ENCODE data around the gene PAPSS2.

The PAPSS2 gene

GRCh38 chr10:87750001-87750671 is 90.5 kb downstream of the PAPSS2 start:
- DNase-seq (ENCODE audit: low spot score), result peak; percentile 16

DNA sequence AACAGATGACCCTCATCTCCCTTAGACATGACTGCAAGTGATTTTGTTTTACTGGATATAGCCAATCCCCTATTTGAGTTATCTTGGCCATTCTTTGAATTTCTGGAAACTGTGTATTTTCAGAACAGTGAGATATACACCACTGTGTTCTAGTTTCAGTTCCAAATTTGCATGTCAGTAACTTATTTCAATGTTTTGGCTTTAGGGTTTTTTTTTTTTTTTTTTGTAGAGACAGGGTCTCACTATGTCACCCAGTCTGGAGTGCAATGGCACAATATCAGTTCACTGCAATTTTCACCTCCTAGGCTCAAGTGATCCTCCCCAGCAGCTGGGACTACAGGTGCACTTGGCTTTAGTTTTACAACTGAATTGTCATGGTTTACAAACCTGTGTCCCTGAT is 91.1 kb downstream of the PAPSS2 start:
- no peak for DNase-seq (ENCODE audit: low spot score)

DNA sequence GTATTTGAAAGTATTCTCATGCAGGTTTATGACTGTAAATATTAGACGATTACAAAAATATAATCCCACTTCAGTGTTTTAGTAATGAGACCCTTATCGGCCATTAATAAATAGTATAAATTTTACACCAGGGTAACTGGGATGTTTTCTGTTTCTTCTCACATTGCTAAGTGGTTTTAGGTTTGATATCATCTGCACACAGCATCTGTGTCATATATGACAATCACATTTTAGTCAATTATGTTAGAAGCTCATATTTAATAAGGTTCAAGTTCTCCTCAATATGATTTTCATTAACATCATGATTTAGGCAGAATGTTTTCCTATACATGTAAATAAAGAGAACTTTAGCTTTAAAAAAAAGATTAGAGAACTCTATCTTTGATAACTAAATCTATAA is 91.6 kb downstream of the PAPSS2 start:
- DNase-seq (ENCODE audit: low spot score), result no peak

- DNase-seq (ENCODE audit: low spot score), result no peak
Observed at GRCh38 chr10:87752566-87752965, 92.9 kb downstream of the PAPSS2 start.

DNA sequence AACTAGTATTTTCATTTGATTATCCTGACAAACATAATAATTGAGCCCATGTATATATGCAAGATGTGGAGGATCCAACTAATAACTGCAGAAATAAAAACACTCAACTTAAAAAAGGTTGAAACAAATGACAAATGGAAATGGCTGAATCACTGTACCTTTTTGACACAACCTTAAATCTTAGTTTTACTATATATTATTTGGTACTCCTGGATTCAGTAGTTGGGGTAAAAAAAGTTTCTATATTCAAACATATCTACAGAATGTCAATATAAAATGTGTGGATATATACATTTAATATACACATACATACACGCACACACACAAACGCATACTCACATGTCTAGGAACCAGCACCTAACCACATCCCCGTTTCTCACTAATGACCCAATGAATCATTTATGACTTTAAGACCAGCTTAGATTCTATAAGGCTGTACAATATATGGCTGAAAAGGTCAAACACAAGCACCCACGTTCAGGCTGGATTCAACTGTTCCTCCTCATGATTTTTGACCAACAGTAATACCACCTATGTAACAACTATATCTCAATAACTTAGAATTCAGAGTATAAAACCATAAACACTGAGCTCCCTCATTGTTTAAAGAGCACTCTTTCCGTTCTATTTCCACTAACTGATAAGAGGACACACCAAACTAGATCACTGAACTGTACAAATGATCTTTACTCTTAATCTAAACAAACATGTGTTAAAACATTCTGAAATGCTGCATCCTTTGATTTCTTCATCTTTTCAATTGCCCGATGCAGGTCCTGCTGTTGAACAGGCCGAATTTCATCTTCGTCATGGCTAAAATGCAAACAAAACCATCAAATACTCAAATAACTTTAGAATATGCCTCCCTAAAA is 94.6 kb downstream of the PAPSS2 start:
- no peak for DNase-seq (ENCODE audit: low spot score)

- no peak for DNase-seq (ENCODE audit: low spot score)
Observed at GRCh38 chr10:87757685-87758084, 98.0 kb downstream of the PAPSS2 start.

DNA sequence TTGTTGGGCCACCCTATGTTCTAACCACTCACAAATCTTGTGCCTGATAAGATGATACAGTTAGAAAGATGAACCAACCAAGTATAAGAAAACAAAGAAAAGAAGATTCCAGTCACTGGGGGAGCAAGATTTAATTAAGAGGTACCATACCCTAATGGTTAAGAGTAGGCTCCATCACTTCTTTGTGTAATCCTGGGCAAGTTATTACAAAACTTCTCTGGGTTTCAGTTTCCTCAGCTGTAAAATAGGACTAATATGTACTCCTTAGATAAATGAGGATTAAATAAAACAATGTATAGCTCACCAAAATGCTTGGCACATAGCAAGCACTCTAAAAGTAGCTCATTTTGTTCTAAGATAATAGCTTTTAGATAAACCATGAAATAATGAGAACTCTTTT is 99.9 kb downstream of the PAPSS2 start:
- no peak for DNase-seq (ENCODE audit: low spot score)

DNA sequence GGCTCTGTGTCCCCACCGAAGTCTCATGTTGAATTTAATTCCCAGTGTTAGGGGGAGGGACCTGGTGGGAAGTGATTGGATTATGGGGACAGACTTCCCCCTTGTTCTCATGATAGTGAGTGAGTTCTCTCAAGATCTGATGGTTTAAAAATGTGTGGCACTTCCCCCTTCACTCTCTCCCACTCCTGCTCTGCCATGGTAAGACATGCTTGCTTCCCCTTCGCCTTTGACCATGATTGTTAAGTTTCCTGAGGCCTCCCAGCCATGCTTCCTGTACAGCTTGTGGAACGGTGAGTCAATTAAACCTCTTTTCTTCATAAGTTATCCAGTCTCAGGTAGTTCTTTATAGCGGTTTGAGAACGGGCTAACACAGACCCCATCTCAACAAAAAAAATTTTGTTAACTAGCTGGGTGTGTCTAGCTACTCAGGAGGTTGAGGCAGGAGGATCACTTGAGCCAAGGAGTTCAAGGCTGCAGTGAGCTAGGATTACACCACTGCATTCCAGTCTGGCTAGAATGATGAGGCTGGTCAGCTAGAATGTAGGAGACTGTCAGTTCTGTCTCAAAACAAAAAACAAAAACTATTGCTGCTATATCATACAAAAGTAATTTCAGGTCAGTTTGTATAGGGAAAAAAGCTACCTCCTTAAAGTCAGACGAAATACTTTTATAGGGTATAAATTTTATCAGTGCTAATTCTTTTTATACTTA is 100.7 kb downstream of the PAPSS2 start:
- DNase-seq (ENCODE audit: low spot score), result no peak

GRCh38 chr10:87761153-87761552 is 101.5 kb downstream of the PAPSS2 start:
- no peak for DNase-seq (ENCODE audit: low spot score)

- no peak for DNase-seq (ENCODE audit: low spot score)
Observed at GRCh38 chr10:87761892-87762291, 102.2 kb downstream of the PAPSS2 start.

DNA sequence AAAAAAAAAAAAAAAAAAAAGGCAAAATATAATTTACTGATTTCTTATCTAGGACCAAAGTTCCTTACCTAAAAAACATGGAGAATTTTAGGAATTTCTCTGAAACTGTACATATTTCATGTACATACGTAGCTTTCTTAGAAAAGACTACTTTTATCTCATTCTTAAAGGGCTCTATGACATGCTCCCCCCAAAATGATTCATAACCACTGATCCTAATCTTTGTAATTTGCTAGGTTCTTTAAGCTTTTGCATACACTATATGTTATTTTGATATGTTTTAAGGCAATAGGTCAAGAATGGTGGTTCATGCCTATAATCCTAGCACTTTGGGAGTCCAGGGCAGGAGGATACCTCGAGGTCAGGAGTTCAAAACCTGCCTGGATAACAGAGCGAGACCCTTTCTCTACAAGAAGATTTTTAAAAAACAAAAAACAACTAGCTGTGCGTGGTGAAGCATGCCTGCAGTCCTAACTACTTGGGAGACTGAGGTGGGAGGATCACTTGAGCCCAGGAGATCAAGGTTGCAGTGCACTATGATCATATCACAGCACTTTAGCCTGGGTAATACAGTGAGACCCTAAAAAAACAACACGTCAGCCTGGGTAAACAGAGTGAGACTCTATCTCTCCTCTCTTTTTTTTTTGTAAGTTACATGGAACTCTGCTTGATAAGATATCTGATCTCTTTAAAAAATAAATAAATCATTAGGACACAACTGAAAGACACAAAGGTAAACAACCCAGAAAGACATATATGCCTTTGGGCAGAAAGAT is 103.6 kb downstream of the PAPSS2 start:
- no peak for DNase-seq (ENCODE audit: low spot score)

DNA sequence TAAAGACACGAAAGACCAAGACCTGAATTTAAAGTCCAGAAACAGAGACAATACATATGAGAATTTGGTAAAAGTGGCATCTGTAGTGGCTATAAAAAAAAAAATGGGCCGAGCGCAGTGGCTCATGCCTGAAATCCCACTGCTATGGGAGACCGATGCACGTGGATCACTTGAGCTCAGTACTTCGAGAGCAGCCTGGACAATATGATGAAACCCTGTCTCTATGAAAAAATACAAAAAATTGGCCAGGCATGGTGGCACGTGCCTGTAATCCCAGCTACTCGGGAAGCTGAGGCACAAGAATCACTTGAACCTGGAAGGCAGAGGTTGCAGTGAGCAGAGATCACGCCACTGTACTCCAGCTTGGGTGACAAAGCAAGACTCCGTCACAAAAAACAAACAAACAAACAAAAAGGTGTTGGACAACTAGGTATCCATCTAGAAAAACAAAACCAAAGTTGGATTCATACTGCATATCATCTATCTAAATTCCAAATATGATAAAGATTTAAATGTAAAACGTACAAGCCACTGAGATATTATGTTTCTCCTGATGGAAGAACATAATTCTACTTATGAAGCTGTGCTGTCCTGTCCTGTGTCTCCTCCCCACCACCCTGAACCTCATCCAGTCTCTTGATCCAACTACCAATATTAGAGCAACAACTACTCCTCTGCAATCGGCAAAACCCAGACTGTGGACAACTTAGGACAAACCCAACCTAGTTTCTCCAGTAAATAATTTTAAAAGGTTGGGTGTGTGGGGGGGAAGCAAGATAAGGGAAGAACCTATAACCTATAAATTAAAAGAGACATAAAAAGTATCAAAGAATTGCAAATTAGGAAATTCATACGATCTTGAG is 104.6 kb downstream of the PAPSS2 start:
- DNase-seq (ENCODE audit: low spot score), result no peak

DNA sequence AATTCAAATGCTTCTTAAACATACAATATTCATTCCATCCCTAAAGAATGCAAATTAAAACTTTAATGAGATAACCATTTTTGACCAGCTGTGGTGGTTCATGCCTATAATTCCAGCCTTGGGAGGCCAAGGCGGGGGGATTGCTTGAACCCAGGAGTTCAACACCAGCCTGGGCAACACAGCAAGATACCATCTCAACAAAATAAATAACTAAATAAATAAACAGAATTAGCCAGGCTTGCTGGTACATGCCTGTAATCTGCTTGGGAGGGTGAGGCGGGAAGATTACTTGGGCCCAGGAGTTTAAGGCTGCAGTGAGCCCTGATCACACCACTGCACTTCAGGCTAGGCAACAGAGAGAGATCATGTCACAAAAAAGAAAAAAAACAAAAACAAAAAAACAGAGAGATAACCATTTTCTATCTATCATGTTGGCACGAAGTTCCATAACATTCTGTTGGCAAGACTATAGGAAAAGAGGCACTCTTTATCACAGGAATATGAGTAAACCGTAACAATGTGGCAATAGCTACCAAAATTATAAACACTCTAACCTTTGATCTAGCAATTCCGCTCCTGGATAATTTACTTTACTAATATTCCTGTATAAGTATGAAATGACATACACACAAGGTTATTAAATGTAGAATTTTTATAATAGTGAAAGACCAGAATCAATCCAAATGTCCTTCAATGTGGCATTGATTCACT is 106.1 kb downstream of the PAPSS2 start:
- no peak for DNase-seq (ENCODE audit: low spot score)

- DNase-seq (ENCODE audit: low spot score), result no peak
Observed at GRCh38 chr10:87767253-87767652, 107.6 kb downstream of the PAPSS2 start.

DNA sequence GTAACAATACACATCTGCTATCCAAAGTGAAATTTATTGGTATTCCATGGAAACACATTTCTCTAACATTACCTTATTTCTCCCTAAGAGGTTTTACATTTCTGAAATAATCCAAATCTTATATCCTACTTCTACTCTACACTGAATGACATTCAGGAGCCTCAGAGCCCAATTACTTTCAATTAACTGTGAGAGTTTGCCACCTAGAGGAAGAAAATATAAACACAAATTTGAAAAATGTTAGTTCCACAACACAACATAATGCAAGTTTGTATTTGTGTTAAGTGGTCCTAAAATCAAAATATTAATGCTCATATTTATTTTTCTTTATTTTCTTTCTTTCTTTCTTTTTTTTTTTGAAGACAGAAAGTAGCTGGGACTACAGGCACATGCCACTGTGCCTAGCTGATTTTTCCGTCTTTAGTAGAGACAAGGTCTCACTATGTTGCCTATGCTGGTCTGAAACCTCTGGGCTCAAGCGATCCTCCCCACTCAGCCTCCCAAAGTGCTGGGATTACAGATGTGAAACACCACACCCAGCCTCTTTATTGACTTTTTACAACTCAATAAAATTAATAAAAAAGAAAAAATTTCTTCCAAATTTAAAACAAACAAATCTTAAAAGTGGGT is 112.3 kb downstream of the PAPSS2 start:
- peak; percentile 51 for DNase-seq (ENCODE audit: low spot score)

- no peak for DNase-seq (ENCODE audit: low spot score)
Observed at GRCh38 chr10:87775766-87776165, 116.1 kb downstream of the PAPSS2 start.

DNA sequence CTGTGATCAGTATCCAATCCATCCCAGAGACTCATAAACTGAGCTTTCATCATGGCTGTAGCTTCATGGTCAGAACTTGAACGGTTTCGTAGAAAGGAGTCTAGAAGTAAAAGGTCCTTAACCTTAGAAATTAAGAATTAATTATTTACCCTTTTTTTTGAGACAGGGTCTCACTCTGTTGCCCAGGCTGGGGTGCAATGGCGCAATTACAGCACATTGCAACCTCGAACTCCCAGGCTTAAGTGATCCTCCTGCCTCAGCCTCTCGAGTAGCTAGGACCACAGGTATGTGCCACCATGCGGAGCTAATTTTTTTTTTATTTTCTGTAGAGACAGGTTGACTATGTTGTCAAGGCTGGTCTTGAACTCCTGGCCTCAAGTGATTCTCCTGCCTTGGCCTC is 116.7 kb downstream of the PAPSS2 start:
- no peak for DNase-seq (ENCODE audit: low spot score)

DNA sequence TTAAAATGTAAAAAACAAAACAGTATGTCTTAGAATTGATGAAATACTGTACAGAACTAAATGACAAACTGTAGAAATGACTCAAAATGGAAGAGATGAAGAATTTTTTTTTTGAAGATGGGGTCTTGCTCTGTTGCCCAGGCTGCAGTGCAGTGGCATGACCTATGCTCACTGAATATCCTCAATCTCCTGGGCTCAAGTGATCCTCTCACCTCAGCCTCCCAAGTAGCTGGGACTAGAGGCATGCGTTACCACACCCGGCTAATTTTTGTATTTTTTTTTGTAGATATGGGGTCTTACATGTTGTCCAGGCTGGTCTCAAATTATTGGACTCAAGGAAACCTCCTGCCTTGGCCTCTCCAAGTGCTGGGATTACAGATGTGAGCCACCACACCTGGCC is 121.9 kb downstream of the PAPSS2 start:
- no peak for DNase-seq (ENCODE audit: low spot score)

- DNase-seq (ENCODE audit: low spot score), result no peak
Observed at GRCh38 chr10:87782721-87783120, 123.0 kb downstream of the PAPSS2 start.

- DNase-seq (ENCODE audit: low spot score), result no peak
Observed at GRCh38 chr10:87786421-87786820, 126.7 kb downstream of the PAPSS2 start.

All from cerebellar cortex (tissue), 1 donor.